Uterus (tissue), 2 donors: ENCODE results near the gene GNB5.

Experiments used
- CTCF ChIP-seq, 4 experiments: fragments of 200-600 bp in 2 of 4; fragments of 450-650 bp in 2 of 4; sonication (generic) in 2 of 4; IDR thresholded peaks; one replicate each; pipeline ENCODE4 v1.5.1; 2016 to 2019; ENCODE audit warnings: antibody characterized with exemption in 4 of 4, mild to moderate bottlenecking in 2 of 4, moderate library complexity in 1 of 4
- POLR2A ChIP-seq, 2 donors: fragments of 450-650 bp; IDR thresholded peaks; one replicate each; pipeline ENCODE4 v1.6.1; 2016; ENCODE audit warnings: antibody characterized with exemption in 2 of 2, mild to moderate bottlenecking in 1 of 2, moderate library complexity in 1 of 2

- no peak for TF ChIP-seq POLR2A (IDR thresholded peaks at IDR 0.05)
- no peak for TF ChIP-seq CTCF (IDR thresholded peaks at IDR 0.05)
Measured at GRCh38 chr15:52150043-52150825, 41.0 kb downstream of the GNB5 start.
